ENCODE results near the gene UBAC2.
A peak's percentile ranks its signal among the peaks of the same experiment; 100 is the strongest.

The UBAC2 gene

GRCh38 chr13:99305566-99305965 lies 104.9 kb downstream of the UBAC2 start:
- TF ChIP-seq OSR1 (CRISPR knock-in tag; IDR thresholded peaks at IDR 0.05) = no peak
- no peak for TF ChIP-seq SNAI2 (CRISPR knock-in tag; IDR thresholded peaks at IDR 0.05)
- no peak for TF ChIP-seq ZFP3 (CRISPR knock-in tag; IDR thresholded peaks at IDR 0.05)
- no peak for TF ChIP-seq CSDC2 (CRISPR knock-in tag; IDR thresholded peaks at IDR 0.05)
- TF ChIP-seq ZNF565 (CRISPR knock-in tag; conservative IDR thresholded peaks at IDR 0.05; ENCODE audit: low read depth) = no peak
- TF ChIP-seq ZC3H10 (CRISPR knock-in tag; IDR thresholded peaks at IDR 0.05) = no peak
- no peak for TF ChIP-seq POU6F1 (CRISPR knock-in tag; IDR thresholded peaks at IDR 0.05; ENCODE audit: borderline replicate concordance, low read depth)
- TF ChIP-seq CREB5 (CRISPR knock-in tag; IDR thresholded peaks at IDR 0.05; ENCODE audit: low read depth) = no peak
- TF ChIP-seq ZNF8 (CRISPR knock-in tag; IDR thresholded peaks at IDR 0.05) = no peak
- TF ChIP-seq PATZ1 (CRISPR knock-in tag; IDR thresholded peaks at IDR 0.05; ENCODE audit: borderline replicate concordance) = no peak
- TF ChIP-seq, protein P1, sequence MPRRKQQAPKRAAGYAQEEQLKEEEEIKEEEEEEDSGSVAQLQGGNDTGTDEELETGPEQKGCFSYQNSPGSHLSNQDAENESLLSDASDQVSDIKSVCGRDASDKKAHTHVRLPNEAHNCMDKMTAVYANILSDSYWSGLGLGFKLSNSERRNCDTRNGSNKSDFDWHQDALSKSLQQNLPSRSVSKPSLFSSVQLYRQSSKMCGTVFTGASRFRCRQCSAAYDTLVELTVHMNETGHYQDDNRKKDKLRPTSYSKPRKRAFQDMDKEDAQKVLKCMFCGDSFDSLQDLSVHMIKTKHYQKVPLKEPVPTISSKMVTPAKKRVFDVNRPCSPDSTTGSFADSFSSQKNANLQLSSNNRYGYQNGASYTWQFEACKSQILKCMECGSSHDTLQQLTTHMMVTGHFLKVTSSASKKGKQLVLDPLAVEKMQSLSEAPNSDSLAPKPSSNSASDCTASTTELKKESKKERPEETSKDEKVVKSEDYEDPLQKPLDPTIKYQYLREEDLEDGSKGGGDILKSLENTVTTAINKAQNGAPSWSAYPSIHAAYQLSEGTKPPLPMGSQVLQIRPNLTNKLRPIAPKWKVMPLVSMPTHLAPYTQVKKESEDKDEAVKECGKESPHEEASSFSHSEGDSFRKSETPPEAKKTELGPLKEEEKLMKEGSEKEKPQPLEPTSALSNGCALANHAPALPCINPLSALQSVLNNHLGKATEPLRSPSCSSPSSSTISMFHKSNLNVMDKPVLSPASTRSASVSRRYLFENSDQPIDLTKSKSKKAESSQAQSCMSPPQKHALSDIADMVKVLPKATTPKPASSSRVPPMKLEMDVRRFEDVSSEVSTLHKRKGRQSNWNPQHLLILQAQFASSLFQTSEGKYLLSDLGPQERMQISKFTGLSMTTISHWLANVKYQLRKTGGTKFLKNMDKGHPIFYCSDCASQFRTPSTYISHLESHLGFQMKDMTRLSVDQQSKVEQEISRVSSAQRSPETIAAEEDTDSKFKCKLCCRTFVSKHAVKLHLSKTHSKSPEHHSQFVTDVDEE (CRISPR knock-in tag; IDR thresholded peaks at IDR 0.05) = no peak
- no peak for TF ChIP-seq ZFP30 (CRISPR knock-in tag; IDR thresholded peaks at IDR 0.05)
- no peak for TF ChIP-seq PPARA (CRISPR knock-in tag; IDR thresholded peaks at IDR 0.05; ENCODE audit: borderline replicate concordance)
- ATAC-seq = no peak

GRCh38 chr13:99307247-99307646 lies 106.6 kb downstream of the UBAC2 start, which contains the start of gene GPR183:
GPR183 (minus strand) TSS chr13:99307399; CDS start chr13:99296145, 11,254 bp downstream.
- no peak for TF ChIP-seq ZNF565 (CRISPR knock-in tag; conservative IDR thresholded peaks at IDR 0.05; ENCODE audit: low read depth)
- no peak for TF ChIP-seq ZNF8 (CRISPR knock-in tag; IDR thresholded peaks at IDR 0.05)
- no peak for TF ChIP-seq ISL1 (CRISPR knock-in tag; IDR thresholded peaks at IDR 0.05)
- TF ChIP-seq POU6F1 (CRISPR knock-in tag; IDR thresholded peaks at IDR 0.05; ENCODE audit: borderline replicate concordance, low read depth) = no peak
- no peak for TF ChIP-seq ZFP30 (CRISPR knock-in tag; IDR thresholded peaks at IDR 0.05)
- TF ChIP-seq TOX (CRISPR knock-in tag; IDR thresholded peaks at IDR 0.05; ENCODE audit: borderline replicate concordance) = no peak
- no peak for TF ChIP-seq ZFP3 (CRISPR knock-in tag; IDR thresholded peaks at IDR 0.05)
- no peak for TF ChIP-seq CSDC2 (CRISPR knock-in tag; IDR thresholded peaks at IDR 0.05)
- no peak for TF ChIP-seq ZNF70 (CRISPR knock-in tag; IDR thresholded peaks at IDR 0.05)
- TF ChIP-seq GLIS3 (CRISPR knock-in tag; IDR thresholded peaks at IDR 0.05) = no peak
- no peak for TF ChIP-seq ESRRG (CRISPR knock-in tag; IDR thresholded peaks at IDR 0.05)
- TF ChIP-seq PATZ1 (CRISPR knock-in tag; IDR thresholded peaks at IDR 0.05; ENCODE audit: borderline replicate concordance) = no peak
- TF ChIP-seq ZC3H10 (CRISPR knock-in tag; IDR thresholded peaks at IDR 0.05) = no peak
- TF ChIP-seq OSR1 (CRISPR knock-in tag; IDR thresholded peaks at IDR 0.05) = no peak
- TF ChIP-seq, protein P1 (CRISPR knock-in tag; IDR thresholded peaks at IDR 0.05) = no peak
- TF ChIP-seq TCF4 (CRISPR knock-in tag; IDR thresholded peaks at IDR 0.05; ENCODE audit: borderline replicate concordance) = no peak
- no peak for TF ChIP-seq PPARA (CRISPR knock-in tag; IDR thresholded peaks at IDR 0.05; ENCODE audit: borderline replicate concordance)
- TF ChIP-seq CSRNP3 (CRISPR knock-in tag; IDR thresholded peaks at IDR 0.05) = no peak
- TF ChIP-seq ARNTL (CRISPR knock-in tag; IDR thresholded peaks at IDR 0.05; ENCODE audit: borderline replicate concordance, low read depth) = no peak
- ATAC-seq = peak; percentile 20; the same call in 1 of the 3 replicates
